Mesendoderm (in vitro differentiated cells): ENCODE data around the gene CMTM7.
A peak's percentile ranks its signal among the peaks of the same experiment; 100 is the strongest.

ENCODE experiments used
- DNase-seq: peaks from one replicate; pipeline ENCODE4 v3.0.0; 2013
- H2AK5ac ChIP-seq: 2 replicates; pipeline ENCODE4 v1.6.1; 2013; ENCODE audit warnings: low read length, inconsistent platforms
- H2BK120ac ChIP-seq: 2 replicates; pipeline ENCODE4 v1.6.1; 2013; ENCODE audit warnings: low read depth, mild to moderate bottlenecking, low read length, moderate library complexity, mixed read lengths
- H2BK15ac ChIP-seq: replicated peaks from 2 replicates; pipeline ENCODE4 v1.6.1; 2013; ENCODE audit warnings: low read depth, mild to moderate bottlenecking, moderate library complexity
- H2BK5ac ChIP-seq: 2 replicates; pipeline ENCODE4 v1.6.1; 2013; ENCODE audit warnings: low read length, inconsistent platforms
- H3K18ac ChIP-seq: 2 replicates; pipeline ENCODE4 v1.6.1; 2013; ENCODE audit warnings: mild to moderate bottlenecking, low read length, mixed read lengths
- H3K23ac ChIP-seq: one replicate; pipeline ENCODE4 v1.6.1; 2013; ENCODE audit warnings: low read length
- H3K27ac ChIP-seq: 2 replicates; pipeline ENCODE4 v1.5.1; 2013; ENCODE audit warnings: low read depth, mild to moderate bottlenecking, inconsistent platforms, low read length, moderate library complexity
- H3K27me3 ChIP-seq: 2 replicates; pipeline ENCODE4 v1.6.1; 2013; ENCODE audit warnings: low read length, control low read depth, mild to moderate bottlenecking, inconsistent platforms; ENCODE audit not compliant: insufficient read depth, poor library complexity
- H3K36me3 ChIP-seq: 2 replicates; pipeline ENCODE4 v1.6.1; 2013; ENCODE audit warnings: low read length, inconsistent platforms; ENCODE audit not compliant: control insufficient read depth, insufficient read depth
- H3K4ac ChIP-seq: one replicate; pipeline ENCODE4 v1.6.1; 2013; ENCODE audit warnings: low read depth, mild to moderate bottlenecking, low read length, moderate library complexity
- H3K4me1 ChIP-seq: 2 replicates; pipeline ENCODE4 v1.6.1; 2013; ENCODE audit warnings: low read depth, low read length, inconsistent platforms; ENCODE audit not compliant: control insufficient read depth
- H3K4me2 ChIP-seq: 2 replicates; pipeline ENCODE4 v1.6.1; 2013; ENCODE audit warnings: low read length
- H3K4me3 ChIP-seq: 2 replicates; pipeline ENCODE4 v1.5.1; 2013; ENCODE audit warnings: mild to moderate bottlenecking, low read length
- H3K56ac ChIP-seq: one replicate; pipeline ENCODE4 v1.6.1; 2013; ENCODE audit warnings: low read length
- H3K79me1 ChIP-seq: 2 replicates; pipeline ENCODE4 v1.6.1; 2013; ENCODE audit warnings: low read length, inconsistent platforms
- H3K79me2 ChIP-seq: 2 replicates; pipeline ENCODE4 v1.6.1; 2013; ENCODE audit warnings: mild to moderate bottlenecking, low read length; ENCODE audit not compliant: control insufficient read depth, insufficient read depth
- H3K9ac ChIP-seq: 2 replicates; pipeline ENCODE4 v1.6.1; 2013; ENCODE audit warnings: low read length, inconsistent platforms
- H4K5ac ChIP-seq: one replicate; pipeline ENCODE4 v1.6.1; 2013; ENCODE audit warnings: low read length
- H4K8ac ChIP-seq: one replicate; pipeline ENCODE4 v1.6.1; 2013; ENCODE audit warnings: low read depth, mild to moderate bottlenecking, control low read depth, low read length, moderate library complexity
- WGBS: extraction: QIAGEN DNeasy Blood & Tissue Kit; methylation state at CpG from one replicate; pipeline ENCODE4 v1.1.7; 2013; ENCODE audit warnings: low lambda C conversion rate, missing lambda C conversion rate; ENCODE audit not compliant: insufficient coverage; ENCODE audit errors: extremely low coverage; 5-methylcytosine and 5-hydroxymethylcytosine counted together

Gene CMTM7

GRCh38 chr3:32455609-32456428 is 64.2 kb downstream of the CMTM7 start:
- Histone ChIP-seq H3K27me3 (no peaks in the 10 kb centered on the region), H3K4ac (no peak overlapping the region), H4K8ac (no peak overlapping the region), H3K23ac (no peak overlapping the region), H2BK120ac (no peak overlapping the region), H3K4me1 (peaks cover 12% of the 10 kb centered on the region), H3K4me2 (no peak overlapping the region), H3K18ac (no peak overlapping the region), H3K9ac (no peak overlapping the region), H4K5ac (no peak overlapping the region), H3K56ac (peak overlapping the region; percentile 57), H3K79me2 (no peaks in the 10 kb centered on the region), H2BK15ac (no peak overlapping the region), H3K36me3 (peaks cover 3% of the 10 kb centered on the region), H2AK5ac (no peak overlapping the region), H3K79me1 (peaks cover 3% of the 10 kb centered on the region), H2BK5ac (peak overlapping the region; percentile 40), H3K4me3 (no peak overlapping the region), H3K27ac (no peak overlapping the region)
- DNase-seq = peak; percentile 73
- no CpG with 5 or more reads among the region's 15 CpGs for WGBS

GRCh38 chr3:32456429-32457130 is 64.9 kb downstream of the CMTM7 start:
- Histone ChIP-seq H3K4me2 (no peak overlapping the region), H4K5ac (no peak overlapping the region), H3K18ac (no peak overlapping the region)

GRCh38 chr3:32457971-32458471 is 66.4 kb downstream of the CMTM7 start:
- Histone ChIP-seq H3K4me1 (peaks cover 14% of the 10 kb centered on the region), H3K4ac (no peak overlapping the region), H4K5ac (no peak overlapping the region), H3K18ac (no peak overlapping the region), H3K9ac (no peak overlapping the region), H3K4me3 (no peak overlapping the region), H3K79me2 (no peaks in the 10 kb centered on the region), H4K8ac (no peak overlapping the region), H2BK5ac (no peak overlapping the region), H3K23ac (no peak overlapping the region), H3K56ac (no peak overlapping the region), H2AK5ac (no peak overlapping the region), H3K27me3 (no peaks in the 10 kb centered on the region), H2BK120ac (no peak overlapping the region), H3K36me3 (peaks cover 3% of the 10 kb centered on the region), H3K79me1 (peaks cover 3% of the 10 kb centered on the region), H3K4me2 (no peak overlapping the region), H3K27ac (no peak overlapping the region), H2BK15ac (no peak overlapping the region)
- WGBS = no CpG with 5 or more reads among the region's 9 CpGs
- peak; percentile 40 for DNase-seq

More at GRCh38 chr3:32456429-32457130, 64.9 kb downstream of the CMTM7 start:
- Histone ChIP-seq H3K79me2 (no peaks in the 10 kb centered on the region), H4K8ac (no peak overlapping the region), H3K9ac (no peak overlapping the region), H2BK5ac (no peak overlapping the region), H3K23ac (no peak overlapping the region), H3K79me1 (peaks cover 3% of the 10 kb centered on the region), H2BK120ac (no peak overlapping the region), H2BK15ac (no peak overlapping the region), H3K27me3 (no peaks in the 10 kb centered on the region), H3K36me3 (peaks cover 3% of the 10 kb centered on the region), H3K4ac (no peak overlapping the region), H3K27ac (no peak overlapping the region), H3K4me1 (peaks cover 12% of the 10 kb centered on the region), H2AK5ac (no peak overlapping the region), H3K56ac (no peak overlapping the region), H3K4me3 (no peak overlapping the region)
- WGBS = no CpG with 5 or more reads among the region's 11 CpGs
- DNase-seq = no peak

- H3K4me1 ChIP-seq = peaks cover 14% of the 10 kb centered on the region
- H2AK5ac ChIP-seq = no peak overlapping the region
- no peak overlapping the region for H2BK15ac ChIP-seq
- H2BK120ac ChIP-seq = no peak overlapping the region
- no peak overlapping the region for H3K9ac ChIP-seq
- H3K27ac ChIP-seq = peak overlapping the region; percentile 76
- peak overlapping the region; percentile 50 for H2BK5ac ChIP-seq
- H3K18ac ChIP-seq = peak overlapping the region; percentile 1
- H4K8ac ChIP-seq = no peak overlapping the region
- no peaks in the 10 kb centered on the region for H3K27me3 ChIP-seq
- WGBS = no CpG with 5 or more reads among the region's 5 CpGs
- H3K4me3 ChIP-seq = no peak overlapping the region
- no peaks in the 10 kb centered on the region for H3K36me3 ChIP-seq
- peaks cover 2% of the 10 kb centered on the region for H3K79me1 ChIP-seq
- H3K79me2 ChIP-seq = no peaks in the 10 kb centered on the region
- no peak overlapping the region for H3K4me2 ChIP-seq
- no peak for DNase-seq
- peak overlapping the region; percentile 66 for H3K23ac ChIP-seq
- H4K5ac ChIP-seq = no peak overlapping the region
- H3K56ac ChIP-seq = peak overlapping the region; percentile 56
- peak overlapping the region; percentile 23 for H3K4ac ChIP-seq
Observed at GRCh38 chr3:32459450-32459849, 67.8 kb downstream of the CMTM7 start.

- H4K5ac ChIP-seq = no peak overlapping the region
- H4K8ac ChIP-seq = no peak overlapping the region
- peak overlapping the region; percentile 67 for H3K56ac ChIP-seq
- H3K18ac ChIP-seq = peak overlapping the region; percentile 91
- no peaks in the 10 kb centered on the region for H3K27me3 ChIP-seq
- H3K36me3 ChIP-seq = no peaks in the 10 kb centered on the region
- no peak overlapping the region for H2BK120ac ChIP-seq
- H3K4me1 ChIP-seq = peaks cover 14% of the 10 kb centered on the region
- WGBS = no CpG with 5 or more reads among the region's 15 CpGs
- no peak overlapping the region for H3K23ac ChIP-seq
- DNase-seq = peak; percentile 97
- peak overlapping the region; percentile 76 for H3K27ac ChIP-seq
- H3K79me2 ChIP-seq = no peaks in the 10 kb centered on the region
- no peak overlapping the region for H3K4me3 ChIP-seq
- peaks cover 2% of the 10 kb centered on the region for H3K79me1 ChIP-seq
- H2BK15ac ChIP-seq = no peak overlapping the region
- no peak overlapping the region for H3K4me2 ChIP-seq
- peak overlapping the region; percentile 21 for H3K9ac ChIP-seq
- H2BK5ac ChIP-seq = no peak overlapping the region
- peak overlapping the region; percentile 73 for H3K4ac ChIP-seq
- no peak overlapping the region for H2AK5ac ChIP-seq
Observed at GRCh38 chr3:32460031-32460749, 68.5 kb downstream of the CMTM7 start.
